HG02840 (cell line): ENCODE measurements around the gene TMPRSS11F.
"Not testable (repeated sequence)": the region's sequence is repeated elsewhere in the genome, so short reads cannot be mapped to it uniquely, and the experiment has no call there.

Experiments used
- ATAC-seq: cut with Tn5 transposase; IDR thresholded peaks from one replicate; pipeline ENCODE4 v1.9.1; 2021; ENCODE audit warnings: mild to moderate bottlenecking, moderate library complexity, moderate number of reproducible peaks; ENCODE audit not compliant: unreplicated experiment, low FRiP score

TMPRSS11F gene

DNA sequence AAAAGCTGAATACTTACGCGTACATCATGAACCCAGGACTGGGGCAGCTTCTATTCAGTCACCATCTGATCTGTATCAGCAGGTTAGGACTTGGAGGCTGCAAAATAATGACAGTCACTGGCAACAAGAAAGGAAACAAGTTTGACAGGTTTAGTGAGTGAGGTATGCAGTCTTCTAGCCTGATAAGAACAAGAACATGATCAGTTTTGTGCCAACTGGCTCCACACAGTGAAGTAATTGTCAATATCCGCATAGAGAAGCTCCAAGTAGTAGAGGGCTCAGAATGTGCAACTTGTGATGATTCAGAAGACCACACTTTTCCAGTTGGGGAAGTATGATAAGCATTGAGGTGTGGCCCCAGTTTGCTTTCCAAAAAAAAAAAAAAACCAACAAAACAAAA is at the start of gene TMPRSS11F:
Gene TMPRSS11F (minus strand): TSS at position 77 of the 400 bp plus-strand sequence. CDS start 49 bp downstream, at position 28.
- no peak for ATAC-seq

DNA sequence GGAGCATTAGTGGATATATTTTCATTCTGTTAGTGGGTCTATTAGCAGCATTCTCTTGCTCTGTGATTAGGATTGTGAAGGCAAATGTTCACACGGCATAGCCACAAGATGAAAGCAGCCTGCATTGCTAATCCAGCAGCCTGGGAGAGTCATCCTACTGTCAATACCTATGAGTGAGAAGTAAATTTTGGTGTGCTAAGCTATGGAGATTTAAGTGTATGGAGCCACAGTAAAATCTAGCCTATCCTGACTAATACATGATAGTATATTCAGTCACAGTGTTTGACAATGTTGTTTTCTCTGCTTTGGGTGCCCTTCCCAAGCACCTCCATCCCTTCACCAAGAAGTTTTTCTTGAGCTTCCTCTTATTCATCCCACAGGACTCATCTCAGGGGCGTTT is 47.2 kb upstream of the TMPRSS11F start:
- no peak for ATAC-seq

DNA sequence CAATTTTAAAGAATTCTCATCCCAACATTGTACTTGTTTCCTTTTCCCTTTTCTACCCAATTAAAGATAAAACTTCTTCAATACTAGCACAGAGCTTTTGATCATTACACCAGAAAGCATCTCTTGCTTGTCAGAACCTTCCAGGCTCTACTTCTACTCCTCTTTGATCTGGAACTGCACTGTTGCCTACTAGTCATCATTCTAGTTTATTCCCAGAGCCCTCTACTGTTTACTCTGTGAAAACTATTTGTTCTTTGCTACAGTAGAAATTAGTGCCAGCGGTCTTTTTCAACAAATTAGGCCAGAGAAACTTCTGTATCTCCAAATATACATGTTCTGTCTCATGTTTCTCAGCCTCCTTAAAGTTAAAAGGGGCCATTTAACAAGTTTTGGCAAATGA is 46.8 kb upstream of the TMPRSS11F start:
- no peak for ATAC-seq

DNA sequence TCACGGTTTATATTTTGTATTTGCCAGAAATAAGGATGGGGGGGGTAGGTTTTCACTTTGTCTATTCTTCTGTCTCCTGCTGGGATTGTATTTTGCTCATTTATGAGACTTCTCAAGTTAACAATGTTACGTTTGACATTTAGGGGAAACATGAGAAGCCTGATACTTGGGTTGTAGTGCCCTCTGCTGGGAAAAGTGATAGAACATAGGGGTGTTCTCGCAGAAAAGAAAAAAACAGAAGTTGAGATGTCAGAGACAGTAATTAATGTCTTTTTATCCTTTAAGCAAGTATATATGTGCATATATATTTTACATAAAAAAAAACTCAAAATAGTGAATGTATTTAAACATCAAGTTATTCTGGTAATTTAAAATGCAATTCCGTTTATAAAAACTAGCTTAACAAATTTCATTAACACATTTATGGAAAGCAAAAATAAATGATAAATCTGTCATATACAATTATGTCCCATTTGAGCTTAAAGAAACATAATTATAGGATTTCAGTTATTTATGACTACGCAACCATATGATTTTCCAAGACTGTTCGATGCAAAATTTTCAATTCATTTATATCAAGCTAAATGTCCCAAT is 46.0 kb upstream of the TMPRSS11F start:
- no peak for ATAC-seq

DNA sequence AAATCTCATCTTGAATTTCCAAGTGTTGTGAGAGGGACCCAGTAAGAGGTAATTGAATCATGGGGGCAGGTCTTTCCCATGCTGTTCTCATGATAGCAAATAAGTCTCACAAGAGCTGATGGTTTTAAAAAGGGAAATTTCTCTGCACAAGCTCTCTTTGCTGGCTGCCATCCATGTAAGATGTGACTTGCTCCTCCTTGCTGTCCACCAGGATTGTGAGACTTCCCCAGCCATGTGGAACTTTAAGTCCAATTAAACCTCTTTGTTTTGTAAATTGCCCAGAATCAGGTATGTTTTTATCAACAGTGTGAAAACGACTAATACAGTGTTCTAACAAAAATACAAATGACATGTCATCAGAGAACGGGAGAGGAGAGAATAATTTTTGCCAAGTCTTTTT is 44.7 kb upstream of the TMPRSS11F start:
- ATAC-seq: not testable (repeated sequence)

DNA sequence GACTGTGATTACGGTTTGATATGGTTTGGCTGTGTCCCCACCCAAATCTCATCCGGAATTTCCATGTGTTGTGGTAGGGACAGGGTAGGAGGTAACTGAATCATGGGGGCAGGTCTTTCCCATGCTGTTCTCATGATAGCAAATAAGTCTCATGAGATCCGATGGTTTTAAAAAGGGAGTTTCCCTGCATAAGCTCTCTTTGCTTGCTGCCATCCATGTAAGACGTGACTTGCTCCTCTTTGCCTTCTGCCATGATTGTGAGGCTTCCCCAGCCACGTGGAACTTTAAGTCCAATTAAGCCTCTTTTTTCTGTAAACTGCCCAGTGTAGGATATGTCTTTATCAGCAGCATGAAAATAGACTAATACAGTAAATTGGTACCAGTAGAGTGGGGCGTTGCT is 42.5 kb upstream of the TMPRSS11F start:
- ATAC-seq: not testable (repeated sequence)

DNA sequence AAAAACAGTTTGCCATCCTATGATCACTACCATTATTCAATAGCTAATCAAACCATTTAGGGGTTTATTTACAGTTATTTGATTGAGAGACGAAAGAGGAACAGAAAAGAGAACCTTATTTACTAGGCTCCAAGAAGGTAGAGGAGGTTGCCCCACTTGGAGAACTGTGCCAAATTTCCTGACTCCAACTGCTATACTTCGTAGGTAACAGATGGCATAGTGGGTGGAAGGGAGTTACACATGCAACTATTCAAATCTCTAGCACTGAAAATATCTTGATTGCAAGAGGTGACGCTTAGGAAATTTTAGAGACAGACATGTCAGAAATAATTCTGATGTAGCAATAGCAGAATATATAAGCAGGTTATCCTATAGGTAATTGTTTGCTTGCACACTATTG is 38.0 kb upstream of the TMPRSS11F start:
- no peak for ATAC-seq

DNA sequence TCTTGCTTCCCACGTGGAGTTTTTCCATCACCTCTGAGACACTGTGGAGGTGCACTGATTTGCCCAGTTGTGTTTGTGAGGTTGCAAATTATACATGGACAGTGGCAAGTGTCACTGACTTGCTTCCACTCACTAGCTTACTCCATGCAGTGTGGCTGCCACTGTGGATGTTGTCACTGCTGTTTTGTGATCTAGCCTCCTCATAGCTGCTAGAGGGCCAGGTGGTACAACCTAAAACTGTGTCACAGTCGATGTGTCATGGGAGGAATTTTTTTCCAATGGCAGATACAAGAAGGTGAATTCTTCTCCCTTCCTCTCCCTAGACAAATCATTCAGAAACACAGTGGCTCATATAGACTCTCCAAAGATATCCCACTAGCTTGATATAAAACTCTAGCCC is 37.5 kb upstream of the TMPRSS11F start:
- ATAC-seq: no peak

DNA sequence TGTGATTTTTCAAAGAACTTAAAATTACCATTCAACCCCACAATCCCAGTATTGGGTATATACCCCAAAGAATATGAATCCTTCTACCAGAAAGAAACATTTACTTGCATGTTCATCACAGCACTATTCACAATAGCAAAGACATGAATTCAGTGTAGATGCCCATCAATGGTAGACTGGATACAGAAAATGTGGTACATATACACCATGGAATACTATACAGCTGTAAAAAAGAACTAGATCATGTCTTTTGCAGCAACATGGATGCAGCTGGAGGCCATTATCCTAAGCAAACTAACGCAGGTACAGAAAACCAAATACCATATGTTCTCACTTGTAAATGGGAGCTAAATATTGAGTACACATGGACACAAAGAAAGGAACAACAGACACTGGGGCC is 34.1 kb upstream of the TMPRSS11F start:
- ATAC-seq: no peak

DNA sequence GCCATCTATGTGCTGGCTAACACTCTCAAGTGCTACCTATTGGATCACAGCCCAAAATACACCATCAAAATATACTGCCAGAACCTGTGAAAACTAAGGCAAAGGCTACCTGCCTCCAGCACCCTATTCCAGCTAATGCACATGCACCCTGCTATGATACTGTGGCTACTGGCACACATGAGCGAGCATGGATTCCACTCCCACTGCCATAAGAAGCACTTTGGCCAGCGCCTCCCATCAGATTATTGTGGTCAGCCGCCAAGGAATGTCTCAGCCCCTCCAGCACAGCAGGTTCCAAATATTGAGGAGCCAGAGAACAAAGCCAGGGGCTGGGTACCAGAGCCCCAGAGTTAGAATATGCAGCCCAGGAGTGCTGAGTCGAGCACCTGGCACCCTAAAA is 32.5 kb upstream of the TMPRSS11F start:
- no peak for ATAC-seq

DNA sequence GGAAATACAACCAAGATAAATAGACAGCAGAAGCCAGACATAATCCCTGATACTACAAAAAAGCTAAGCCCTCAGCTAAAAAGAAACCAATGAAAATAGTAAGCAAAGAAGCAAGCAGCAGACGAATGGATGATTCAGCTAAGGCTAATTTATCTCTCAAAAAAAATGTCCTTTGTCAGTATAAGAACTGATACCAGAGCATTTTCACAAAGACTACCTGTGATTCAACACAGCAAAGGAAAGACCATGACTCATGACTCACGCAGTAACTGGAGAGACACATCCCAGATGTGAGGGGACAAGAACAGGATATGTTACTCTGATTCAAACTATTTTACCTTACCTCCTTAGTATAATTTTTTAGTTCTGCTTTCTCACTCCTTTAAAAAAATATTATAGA is 22.7 kb upstream of the TMPRSS11F start:
- ATAC-seq: no peak

DNA sequence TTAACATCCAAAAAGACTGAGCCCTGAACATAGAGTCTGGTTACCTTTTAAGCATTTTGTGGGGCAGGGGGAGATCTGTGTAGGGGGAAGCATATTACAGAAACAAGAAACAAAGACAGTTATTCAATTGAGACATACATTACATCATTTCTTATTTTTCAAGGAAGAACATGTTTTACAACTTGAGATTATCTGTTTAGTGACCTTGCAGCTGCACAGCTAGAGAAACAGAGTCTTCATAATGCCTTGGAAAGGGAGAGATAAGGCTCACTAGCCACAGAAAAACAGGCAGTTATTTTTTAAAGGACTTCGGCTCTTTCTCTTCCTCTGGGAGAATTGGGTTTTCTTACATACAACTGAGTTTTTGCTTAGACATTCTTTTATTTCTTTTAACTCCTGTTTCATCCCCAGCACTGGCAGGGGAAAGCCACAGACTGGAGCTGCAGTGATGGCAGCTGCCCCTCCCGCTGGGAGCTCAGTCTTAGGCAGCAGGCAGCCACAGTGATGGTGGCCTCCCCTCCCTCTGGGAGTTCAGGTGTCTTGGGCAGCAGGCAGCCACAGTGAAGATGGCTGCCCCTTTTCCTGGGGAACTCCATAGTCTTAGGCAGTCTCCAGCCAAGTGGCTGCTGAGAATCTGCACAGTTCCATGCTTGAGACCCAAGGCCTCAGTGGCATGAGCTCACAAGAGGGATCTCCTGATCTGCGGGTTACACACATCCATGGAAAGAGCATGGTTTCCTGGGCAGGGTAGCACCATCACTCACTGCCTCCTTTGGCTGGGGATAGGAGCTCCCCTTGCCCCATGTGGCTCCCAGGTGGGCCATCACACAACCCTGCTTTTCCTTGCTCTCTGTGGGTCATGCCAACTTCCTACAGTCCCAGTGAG is 19.4 kb upstream of the TMPRSS11F start:
- no peak for ATAC-seq

DNA sequence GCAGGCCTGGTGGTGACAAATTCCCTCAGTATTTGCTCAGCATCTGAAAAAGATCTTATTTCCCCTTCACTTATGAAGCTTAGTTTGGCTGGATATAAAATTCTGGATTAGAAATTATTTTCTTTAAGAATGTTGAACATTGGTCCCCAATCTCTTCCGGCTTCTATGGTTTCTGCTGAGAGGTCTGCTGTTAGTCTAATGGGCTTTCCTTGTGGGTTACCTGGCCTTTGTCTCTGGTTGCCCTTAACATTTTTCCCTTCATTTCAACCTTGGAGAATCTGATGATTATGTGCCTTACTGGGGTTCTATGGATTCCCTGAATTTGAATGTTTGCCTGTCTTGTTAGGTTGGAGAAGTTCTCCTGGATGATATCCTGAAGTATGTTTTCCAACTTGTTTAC is 17.4 kb upstream of the TMPRSS11F start:
- no peak for ATAC-seq

DNA sequence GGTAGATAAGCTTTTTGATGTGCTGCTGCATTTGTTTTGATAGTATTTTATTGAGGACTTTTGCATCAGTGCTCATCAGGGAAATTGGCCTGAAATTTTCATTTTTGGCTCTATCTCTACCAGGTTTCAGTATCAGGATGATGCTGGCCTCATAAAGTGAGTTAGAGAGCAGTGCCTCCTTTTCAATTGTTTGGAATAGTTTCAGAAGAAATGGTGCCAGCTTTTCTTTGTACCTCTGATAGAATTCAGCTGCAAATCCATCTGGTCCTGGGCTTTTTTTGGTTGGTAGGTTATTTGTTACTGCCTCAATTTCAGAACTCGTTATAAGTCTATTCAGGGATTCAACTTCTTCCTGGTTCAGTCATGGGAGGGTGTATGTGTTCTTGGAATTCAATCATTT is 15.6 kb upstream of the TMPRSS11F start:
- no peak for ATAC-seq

DNA sequence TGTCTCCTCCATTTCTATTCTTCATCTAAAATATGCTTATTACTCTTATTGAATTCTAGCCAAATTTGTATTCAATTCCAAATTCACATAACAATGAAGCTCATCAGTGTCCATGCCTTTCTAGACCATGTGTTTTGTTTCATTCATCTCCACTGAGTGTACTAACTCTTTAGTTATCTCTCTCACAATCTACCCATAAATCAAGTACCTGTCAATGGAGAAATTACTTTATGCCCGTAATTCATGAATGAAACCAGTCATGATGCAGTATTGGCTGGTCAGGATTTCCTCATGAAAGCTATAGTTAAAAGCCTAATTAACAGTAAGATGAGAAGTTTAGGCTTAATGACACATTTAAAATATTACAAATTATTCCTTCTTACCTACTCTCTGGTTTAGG is 12.2 kb upstream of the TMPRSS11F start:
- ATAC-seq: no peak

DNA sequence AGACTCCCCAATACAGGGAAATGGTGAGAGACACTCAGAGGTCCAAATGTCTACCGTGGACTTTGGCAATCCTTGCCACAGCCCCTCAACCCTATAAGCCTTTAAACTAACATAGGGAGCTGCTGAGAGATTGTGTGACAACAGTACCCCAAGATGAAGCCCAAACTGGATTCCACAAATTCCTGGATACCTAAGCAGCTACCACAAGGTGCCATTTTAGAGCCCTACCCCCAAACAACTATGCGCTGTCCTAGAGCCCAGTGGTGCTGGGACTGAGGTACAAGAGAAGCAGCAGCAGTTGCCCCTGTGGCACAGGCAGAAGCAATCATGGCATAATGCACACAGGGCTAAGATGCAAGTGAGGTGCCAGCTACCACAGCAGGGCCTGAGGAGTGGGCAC is 2.7 kb upstream of the TMPRSS11F start:
- ATAC-seq: no peak

DNA sequence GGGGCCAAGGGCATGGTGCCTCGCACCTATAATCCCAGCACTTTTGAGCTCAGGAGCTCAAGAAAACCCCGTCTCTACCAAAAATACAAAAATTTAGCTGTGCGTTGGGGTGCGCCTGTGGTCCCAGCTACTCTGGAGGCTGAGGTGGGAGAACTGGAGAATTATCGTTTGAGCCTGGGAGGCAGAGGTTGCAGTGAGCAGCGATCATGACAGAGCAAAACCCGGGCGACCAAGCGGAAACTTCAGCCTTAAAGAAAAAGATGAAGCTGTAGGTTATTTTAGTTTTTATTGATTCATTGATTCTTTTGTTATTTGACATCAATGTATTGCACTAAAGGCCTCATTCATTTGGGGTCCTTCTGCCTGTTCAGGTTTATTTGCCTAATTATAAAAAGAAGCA is 5.4 kb downstream of the TMPRSS11F start:
- no peak for ATAC-seq

DNA sequence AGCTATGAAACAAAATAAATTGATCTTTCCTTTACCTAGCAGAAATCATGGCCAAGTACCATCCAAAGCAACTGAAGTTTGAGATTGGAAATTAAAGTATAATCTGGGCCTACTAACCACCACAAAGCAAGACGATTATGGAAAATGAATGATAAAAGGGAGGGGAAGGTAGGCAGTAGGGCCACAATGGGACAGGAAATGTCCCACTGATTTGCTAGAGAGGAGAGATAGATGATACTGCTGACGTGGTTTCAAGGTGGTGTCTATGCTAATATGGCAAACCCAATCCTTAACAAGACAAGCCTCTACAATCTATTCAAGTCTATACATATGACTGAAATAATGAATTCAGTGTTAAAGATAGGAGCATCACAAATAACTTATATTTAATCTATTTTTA is 6.1 kb downstream of the TMPRSS11F start:
- no peak for ATAC-seq

DNA sequence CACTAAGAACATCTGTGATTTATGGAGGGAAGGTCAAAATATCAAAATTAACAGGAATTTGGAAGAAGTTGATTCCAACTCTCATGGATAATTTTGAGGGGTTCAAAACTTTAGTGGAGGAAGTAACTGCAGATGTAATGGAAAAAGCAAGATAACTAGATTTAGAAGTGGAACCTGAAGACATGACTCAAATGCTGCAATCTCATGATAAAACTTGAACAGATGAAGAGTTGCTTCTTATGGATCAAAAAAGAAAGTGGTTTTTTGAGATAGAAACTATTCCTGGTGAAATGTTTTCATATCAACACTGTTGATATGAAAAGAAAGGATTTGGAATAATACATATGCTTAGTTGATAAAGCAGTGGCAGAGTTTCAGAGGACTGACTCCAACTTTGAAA is 9.7 kb downstream of the TMPRSS11F start:
- no peak for ATAC-seq

DNA sequence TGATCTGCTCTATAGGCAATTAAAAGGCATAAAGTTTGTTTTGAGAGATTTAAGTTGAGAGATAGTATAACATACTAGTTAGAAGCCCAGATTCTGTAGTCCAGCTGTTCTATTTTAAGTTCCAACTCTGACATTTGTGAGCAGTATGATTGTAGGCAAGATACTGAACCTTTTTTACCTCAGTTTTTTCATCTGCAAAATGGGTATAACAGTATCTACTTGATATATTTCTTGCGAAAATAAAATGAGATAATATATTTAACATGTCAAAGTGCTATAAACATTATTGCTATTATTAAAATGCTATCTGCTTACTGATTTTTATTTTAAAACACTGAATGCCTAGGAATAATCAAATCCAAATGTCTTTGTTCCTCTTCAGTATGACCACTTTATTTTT is 19.2 kb downstream of the TMPRSS11F start:
- no peak for ATAC-seq

DNA sequence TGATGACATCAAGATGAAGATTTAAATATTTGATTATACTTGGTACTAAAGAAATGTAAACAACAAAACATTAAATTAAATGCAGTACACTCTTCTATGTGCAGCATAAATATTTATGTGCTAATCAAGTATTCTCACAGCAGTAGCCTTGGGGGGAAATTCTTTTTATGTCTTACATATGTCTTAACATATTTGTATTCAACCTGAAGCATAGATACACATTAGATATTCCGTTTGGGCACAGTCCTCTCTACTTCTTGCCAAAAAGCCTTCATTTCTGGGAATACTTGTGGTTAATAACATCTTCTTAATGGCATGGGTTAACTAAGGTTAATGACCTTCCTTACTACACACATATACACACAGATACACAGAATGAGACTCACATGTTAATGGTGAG is 19.8 kb downstream of the TMPRSS11F start:
- no peak for ATAC-seq

DNA sequence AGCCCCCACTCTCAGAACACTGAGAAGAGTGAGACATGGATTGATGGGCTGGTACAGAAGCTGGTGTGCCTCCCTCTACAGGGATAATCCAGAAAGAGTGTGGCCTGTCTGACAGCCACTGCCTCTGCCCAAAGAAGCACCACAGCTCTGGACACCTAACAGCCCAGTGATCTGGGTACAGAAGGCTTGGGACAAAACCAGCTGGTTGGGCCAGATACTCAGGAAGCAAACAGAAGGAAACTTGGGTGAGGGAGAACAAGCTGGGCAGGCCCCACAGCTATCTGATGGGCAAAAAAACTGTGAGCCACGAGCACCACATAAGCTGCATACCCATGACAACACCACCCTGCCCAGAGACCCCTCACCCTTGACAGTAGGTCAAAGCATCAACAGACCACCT is 46.9 kb downstream of the TMPRSS11F start:
- ATAC-seq: no peak
